GM12872 (cell line): ENCODE measurements around the gene DHRS12.

Experiments
- TF ChIP-seq, protein P1 (sequence below): IDR thresholded peaks from 3 replicates; pipeline ENCODE4 v1.5.1; 2011; ENCODE audit warnings: low read depth, mild to moderate bottlenecking, low read length, moderate library complexity; ENCODE audit not compliant: insufficient read depth

Gene DHRS12

DNA sequence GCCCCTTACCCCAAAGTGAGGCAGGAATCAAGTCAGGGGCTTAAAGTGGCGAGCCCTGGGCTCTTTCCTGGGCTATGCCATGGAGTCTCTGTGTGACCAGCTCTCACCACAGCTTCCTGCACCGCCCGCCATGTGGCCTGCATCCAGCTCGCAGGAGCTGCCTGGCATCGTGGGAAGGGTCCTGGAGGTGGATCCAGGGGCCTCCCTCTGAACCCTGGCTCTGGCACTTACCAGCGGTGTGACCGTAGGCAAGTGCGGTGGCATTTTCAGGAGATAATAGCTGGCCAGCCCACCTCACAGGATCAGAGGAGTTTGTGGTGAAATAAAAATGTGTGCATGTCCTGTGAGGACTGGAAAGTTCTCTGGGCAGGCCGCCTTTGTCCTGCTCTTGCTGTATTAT lies 26.0 kb downstream of the DHRS12 start:
- TF ChIP-seq, protein P1, sequence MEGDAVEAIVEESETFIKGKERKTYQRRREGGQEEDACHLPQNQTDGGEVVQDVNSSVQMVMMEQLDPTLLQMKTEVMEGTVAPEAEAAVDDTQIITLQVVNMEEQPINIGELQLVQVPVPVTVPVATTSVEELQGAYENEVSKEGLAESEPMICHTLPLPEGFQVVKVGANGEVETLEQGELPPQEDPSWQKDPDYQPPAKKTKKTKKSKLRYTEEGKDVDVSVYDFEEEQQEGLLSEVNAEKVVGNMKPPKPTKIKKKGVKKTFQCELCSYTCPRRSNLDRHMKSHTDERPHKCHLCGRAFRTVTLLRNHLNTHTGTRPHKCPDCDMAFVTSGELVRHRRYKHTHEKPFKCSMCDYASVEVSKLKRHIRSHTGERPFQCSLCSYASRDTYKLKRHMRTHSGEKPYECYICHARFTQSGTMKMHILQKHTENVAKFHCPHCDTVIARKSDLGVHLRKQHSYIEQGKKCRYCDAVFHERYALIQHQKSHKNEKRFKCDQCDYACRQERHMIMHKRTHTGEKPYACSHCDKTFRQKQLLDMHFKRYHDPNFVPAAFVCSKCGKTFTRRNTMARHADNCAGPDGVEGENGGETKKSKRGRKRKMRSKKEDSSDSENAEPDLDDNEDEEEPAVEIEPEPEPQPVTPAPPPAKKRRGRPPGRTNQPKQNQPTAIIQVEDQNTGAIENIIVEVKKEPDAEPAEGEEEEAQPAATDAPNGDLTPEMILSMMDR = no peak

DNA sequence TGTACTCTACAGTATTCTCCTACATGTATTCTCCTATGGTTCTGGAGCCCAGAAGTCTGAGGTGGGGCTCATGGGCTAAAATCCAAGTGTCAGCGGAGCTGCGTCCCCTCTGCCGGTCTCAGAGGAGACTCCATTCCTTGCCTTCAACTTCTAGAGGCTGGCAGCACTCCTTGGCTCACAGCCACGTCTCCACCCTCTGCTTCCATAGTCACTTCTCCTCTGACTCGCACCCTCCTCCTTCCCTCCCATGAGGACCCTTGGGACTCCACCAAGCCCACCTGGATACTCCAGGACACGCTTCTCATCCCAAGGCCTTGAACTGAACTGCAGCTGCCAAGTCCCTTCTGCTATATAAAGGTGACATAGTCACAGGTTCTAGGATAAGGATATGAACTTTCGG lies 27.8 kb downstream of the DHRS12 start:
- TF ChIP-seq, protein P1 = no peak

DNA sequence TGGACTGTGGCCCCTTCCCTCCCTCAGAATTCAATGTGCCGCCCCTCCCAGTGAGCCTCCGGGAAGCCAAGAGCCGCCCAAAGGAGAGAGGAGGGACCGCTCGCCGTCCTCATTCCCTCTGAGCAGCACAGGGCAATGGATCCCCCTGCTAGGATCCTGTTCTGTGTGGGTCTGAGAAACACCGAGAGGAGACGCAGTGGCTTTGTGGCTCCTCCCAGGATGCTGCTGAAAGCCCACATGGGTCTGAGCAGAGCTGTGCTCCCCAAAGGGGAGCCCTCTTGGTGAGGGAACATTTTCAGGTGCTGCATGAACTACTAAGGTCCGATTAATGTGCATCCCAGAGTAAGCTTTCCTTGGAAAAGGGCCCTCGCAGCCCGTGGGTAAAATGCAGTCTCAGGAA lies 30.4 kb downstream of the DHRS12 start:
- TF ChIP-seq, protein P1 = no peak

DNA sequence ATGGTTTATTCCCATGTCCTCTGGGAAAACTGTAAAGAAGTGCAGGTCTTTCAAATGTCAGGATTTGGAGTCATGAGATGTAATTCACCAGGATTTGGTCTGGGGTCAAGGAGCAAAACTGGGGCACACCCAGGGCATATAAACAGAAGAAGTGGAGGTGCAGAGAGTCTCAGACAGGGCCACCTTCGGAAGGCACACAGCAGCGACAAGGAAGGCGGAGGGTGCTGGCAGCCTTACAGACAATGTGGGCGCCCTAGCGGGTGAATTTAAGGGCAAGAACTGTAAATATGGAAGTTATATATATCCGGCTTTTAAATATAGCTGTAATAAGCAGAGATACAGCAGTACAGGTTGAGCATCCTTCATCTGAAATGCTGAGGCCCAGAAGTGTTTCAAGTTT lies 31.2 kb downstream of the DHRS12 start:
- TF ChIP-seq, protein P1 = no peak

DNA sequence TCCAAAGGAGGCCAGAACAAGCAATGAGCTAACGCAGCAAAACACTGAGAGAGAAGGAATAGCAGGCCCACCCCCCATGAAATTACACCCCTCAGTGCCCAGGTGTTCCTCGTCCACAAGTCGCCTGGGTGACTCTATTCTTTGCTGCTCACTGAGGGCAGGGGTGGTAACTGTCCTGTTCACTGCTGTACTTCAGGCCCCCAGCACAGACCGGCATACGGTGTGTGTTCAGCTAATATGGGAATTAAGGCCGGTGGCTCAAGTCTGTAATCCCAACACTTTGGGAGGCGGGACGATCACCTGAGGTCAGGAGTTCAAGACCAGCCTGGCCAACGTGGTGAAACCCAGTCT lies 31.9 kb downstream of the DHRS12 start:
- TF ChIP-seq, protein P1 = no peak

- TF ChIP-seq, protein P1 = no peak
These were observed 32.4 kb downstream of the DHRS12 start for GRCh38 chr13:51771418-51772104.

DNA sequence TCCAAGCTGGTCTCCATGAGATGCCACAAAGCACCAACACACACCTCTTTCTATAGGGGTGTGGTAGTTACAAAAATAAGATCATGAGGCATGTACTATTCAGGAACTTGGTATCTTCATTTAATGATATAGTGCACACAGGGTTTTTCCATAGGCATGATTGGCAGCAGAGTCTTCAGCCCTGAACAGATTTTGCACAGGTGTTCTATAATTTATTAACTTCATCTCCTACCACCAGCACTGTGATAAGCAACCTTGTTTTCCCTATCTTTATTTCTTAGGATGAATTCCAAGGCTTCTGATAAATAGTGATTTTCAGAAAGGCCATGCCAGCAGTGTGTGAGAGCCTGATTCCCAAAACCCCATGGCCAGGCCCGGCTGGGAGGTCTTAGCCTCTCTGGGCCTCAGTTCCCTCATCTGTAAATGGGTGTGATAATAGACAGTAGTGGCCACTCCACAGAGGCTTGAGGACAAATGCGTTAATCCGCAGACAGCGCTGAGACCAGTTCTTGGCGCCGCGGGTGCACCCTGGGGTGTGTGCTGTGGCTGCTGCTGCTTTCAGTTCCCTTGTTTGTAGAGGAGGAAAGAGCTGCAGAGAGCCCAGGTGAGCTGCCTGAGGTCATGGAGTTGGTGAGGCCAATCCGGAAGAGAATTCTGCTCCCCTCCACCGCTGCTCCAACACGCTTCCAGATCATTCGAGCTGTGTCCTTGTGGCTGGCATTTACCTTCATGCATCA lies 33.1 kb downstream of the DHRS12 start:
- TF ChIP-seq, protein P1 = no peak
